Erythroblast (primary cell): Measurements from ENCODE around the gene DTX1.

Experiments
- GATA1 ChIP-seq: IDR thresholded peaks from 2 replicates; pipeline ENCODE4 v1.6.1; 2011; ENCODE audit warnings: low read depth, mild to moderate bottlenecking, control low read depth, low read length, moderate library complexity
- POLR2A ChIP-seq: IDR thresholded peaks from 2 replicates; pipeline ENCODE4 v1.6.1; 2011; ENCODE audit warnings: mild to moderate bottlenecking, low read length

- no peak for TF ChIP-seq POLR2A
- TF ChIP-seq GATA1 = no peak
Measured at GRCh38 chr12:113049976-113050742, 6.4 kb upstream of the DTX1 start.
